ENCODE results near the gene FOXD3. TPM values are rescaled to one million over a fixed set of nuclear protein-coding genes. Genes with fewer than 3 reads are reported as not detected.

FOXD3 gene
- total RNA-seq, 4 donors from 2014 or later, result 1.2 to 7.0 (median 4.4) TPM

- WGBS, result 14% methylated on average over 16 of the region's 20 CpGs
- peaks cover 23 to 54% (median 42%) of the 10 kb centered on the region in 4 donors for H3K4me1 ChIP-seq
- H3K4me3 ChIP-seq, result peak overlapping the region in 3 of 4 donors; percentile 15 to 32 (median 17)
- no peak overlapping the region for H3K27ac ChIP-seq (replicated peaks in 1 of 4)
- no peak for DNase-seq (ENCODE audit: extremely low spot score)
- TF ChIP-seq POLR2AphosphoS5 (IDR thresholded peaks at IDR 0.05) (no peak), CTCF (IDR thresholded peaks at IDR 0.05) (no peak)
- intact Hi-C loops (cut with DNase I), result loop anchor here (10.0 kb wide), 1 partner anchor 209 kb away; no protein-coding TSS in a partner anchor
- H3K9me3 ChIP-seq, result no peaks in the 10 kb centered on the region
- H3K27me3 ChIP-seq, result peaks cover 38 to 100% (median 81%) of the 10 kb centered on the region in 4 donors
- H3K36me3 ChIP-seq, result no peaks in the 10 kb centered on the region
Measured at GRCh38 chr1:63326106-63326472, 3.7 kb downstream of the FOXD3 start.

- intact Hi-C loops (cut with DNase I), result loop anchor here (10.0 kb wide), 1 partner anchor 208 kb away; no protein-coding TSS in a partner anchor
- H3K36me3 ChIP-seq, result no peaks in the 10 kb centered on the region
- no peaks in the 10 kb centered on the region for H3K9me3 ChIP-seq
- peaks cover 38 to 100% (median 75%) of the 10 kb centered on the region in 4 donors for H3K27me3 ChIP-seq
- 10% methylated on average over 34 of the region's 37 CpGs for WGBS
- peak overlapping the region; percentile 13 to 32 (median 16) for H3K4me3 ChIP-seq
- H3K4me1 ChIP-seq, result peaks cover 21 to 48% (median 38%) of the 10 kb centered on the region in 4 donors
- no peak for DNase-seq (ENCODE audit: extremely low spot score)
- peak overlapping the region in 2 of 4 donors; percentile 23 to 25 for H3K27ac ChIP-seq (replicated peaks in 1 of 4)
- TF ChIP-seq POLR2AphosphoS5 (IDR thresholded peaks at IDR 0.05) (no peak), CTCF (IDR thresholded peaks at IDR 0.05) (no peak), POLR2A (IDR thresholded peaks at IDR 0.05; ENCODE audit: low read depth) (no peak), EP300 (IDR thresholded peaks at IDR 0.05) (no peak)
Measured at GRCh38 chr1:63326473-63327380, 4.4 kb downstream of the FOXD3 start.

- Histone ChIP-seq H3K27me3 (peaks cover 32 to 100% (median 68%) of the 10 kb centered on the region in 4 donors), H3K27ac (replicated peaks in 1 of 4) (peak overlapping the region in 2 of 4 donors; percentile 23 to 25)
Measured at GRCh38 chr1:63327417-63328054, 5.2 kb downstream of the FOXD3 start.

GRCh38 chr1:63328122-63328521 is 5.8 kb downstream of the FOXD3 start:
- Histone ChIP-seq H3K36me3 (no peaks in the 10 kb centered on the region), H3K27ac (replicated peaks in 1 of 4) (no peak overlapping the region), H3K27me3 (peaks cover 27 to 100% (median 65%) of the 10 kb centered on the region in 4 donors), H3K4me1 (peaks cover 9 to 34% (median 24%) of the 10 kb centered on the region in 4 donors), H3K4me3 (no peak overlapping the region), H3K9me3 (no peaks in the 10 kb centered on the region)
- 71% methylated on average over 8 of the region's 8 CpGs for WGBS
- DNase-seq (ENCODE audit: extremely low spot score), result no peak
- intact Hi-C loops (cut with DNase I), result loop anchor here (10.0 kb wide), 1 partner anchor 207 kb away; no protein-coding TSS in a partner anchor
- TF ChIP-seq CTCF (IDR thresholded peaks at IDR 0.05) (no peak), EP300 (IDR thresholded peaks at IDR 0.05) (no peak), POLR2AphosphoS5 (IDR thresholded peaks at IDR 0.05) (no peak), POLR2A (IDR thresholded peaks at IDR 0.05; ENCODE audit: low read depth) (no peak)

More at GRCh38 chr1:63327417-63328054, 5.2 kb downstream of the FOXD3 start:
- no peaks in the 10 kb centered on the region for H3K36me3 ChIP-seq
- peak overlapping the region in 3 of 4 donors; percentile 13 to 17 (median 15) for H3K4me3 ChIP-seq
- 19% methylated on average over 25 of the region's 25 CpGs for WGBS
- no peaks in the 10 kb centered on the region for H3K9me3 ChIP-seq
- no peak for DNase-seq (ENCODE audit: extremely low spot score)
- peaks cover 13 to 40% (median 29%) of the 10 kb centered on the region in 4 donors for H3K4me1 ChIP-seq
- intact Hi-C loops (cut with DNase I), result loop anchor here (10.0 kb wide), 1 partner anchor 207 kb away; no protein-coding TSS in a partner anchor
- TF ChIP-seq EP300 (IDR thresholded peaks at IDR 0.05), result no peak
- TF ChIP-seq POLR2A (IDR thresholded peaks at IDR 0.05; ENCODE audit: low read depth), result no peak
- peak; percentile 45 to 73 (median 58) for TF ChIP-seq CTCF (IDR thresholded peaks at IDR 0.05)
- TF ChIP-seq POLR2AphosphoS5 (IDR thresholded peaks at IDR 0.05), result peak; percentile 22 to 31

Data from esophagus muscularis mucosa (tissue), 4 donors.